Osteoblast (primary cell): Measurements from ENCODE around the gene SPATA46. TPM values are rescaled to one million over a fixed set of nuclear protein-coding genes. Genes with fewer than 3 reads are reported as not detected.
A peak's percentile ranks its signal among the peaks of the same experiment; 100 is the strongest.

ENCODE experiments used
- DNase-seq: peaks from one replicate; pipeline ENCODE4 v3.0.0; 2011; ENCODE audit warnings: low spot score, mixed read lengths; ENCODE audit not compliant: insufficient read length; ENCODE audit errors: missing footprints
- H2AFZ ChIP-seq: 2 replicates; pipeline ENCODE4 v1.6.0; 2011; ENCODE audit warnings: mild to moderate bottlenecking, low read length
- H3K27ac ChIP-seq: 2 replicates; pipeline ENCODE4 v1.5.1; 2011; ENCODE audit warnings: mild to moderate bottlenecking, low read depth, low read length, moderate library complexity
- H3K27me3 ChIP-seq: 2 replicates; pipeline ENCODE4 v1.6.0; 2012; ENCODE audit warnings: mild to moderate bottlenecking, control low read depth, inconsistent platforms, low read length, moderate library complexity; ENCODE audit not compliant: insufficient read depth
- H3K36me3 ChIP-seq: 2 replicates; pipeline ENCODE4 v1.5.1; 2011; ENCODE audit warnings: mild to moderate bottlenecking, low read length, control low read depth, moderate library complexity; ENCODE audit not compliant: insufficient read depth
- H3K4me1 ChIP-seq: 2 replicates; pipeline ENCODE4 v1.5.1; 2011; ENCODE audit warnings: mild to moderate bottlenecking, low read length, control low read depth, moderate library complexity; ENCODE audit not compliant: insufficient read depth
- H3K4me2 ChIP-seq: 2 replicates; pipeline ENCODE4 v1.6.0; 2011; ENCODE audit warnings: mild to moderate bottlenecking, low read length; ENCODE audit not compliant: insufficient read depth
- H3K4me3 ChIP-seq: fragments of 200-600 bp; sonication (generic); 3 replicates; pipeline ENCODE4 v1.5.1; 2012; ENCODE audit warnings: mild to moderate bottlenecking, low read length, inconsistent platforms; ENCODE audit not compliant: insufficient read depth
- H3K79me2 ChIP-seq: 2 replicates; pipeline ENCODE4 v1.6.0; 2012; ENCODE audit warnings: mild to moderate bottlenecking, low read length, control low read depth, inconsistent platforms; ENCODE audit not compliant: insufficient read depth
- H3K9me3 ChIP-seq: 2 replicates; pipeline ENCODE4 v1.5.1; 2011; ENCODE audit warnings: low read depth, low read length, control low read depth
- H4K20me1 ChIP-seq: 2 replicates; pipeline ENCODE4 v1.6.0; 2012; ENCODE audit warnings: mild to moderate bottlenecking, low read length, control low read depth; ENCODE audit not compliant: insufficient read depth
- CTCF ChIP-seq: IDR thresholded peaks from 2 replicates; pipeline ENCODE4 v1.5.1; 2011; ENCODE audit warnings: mild to moderate bottlenecking, low read depth, low read length, moderate library complexity; ENCODE audit errors: extremely low read depth
- total RNA-seq: library from RNA; depleted of rRNA; stranded (reverse); fragments of >200 nt; gene quantifications from 2 replicates; pipeline ENCODE4 v1.2.3, GENCODE V29; 2012

The SPATA46 gene
- total RNA-seq, 1 donor: not detected

- no peak overlapping the region for H3K4me2 ChIP-seq
- H4K20me1 ChIP-seq: no peaks in the 10 kb centered on the region
- no peaks in the 10 kb centered on the region for H3K36me3 ChIP-seq
- no peak overlapping the region for H3K4me3 ChIP-seq
- H3K4me1 ChIP-seq: no peaks in the 10 kb centered on the region
- no peak for TF ChIP-seq CTCF
- no peaks in the 10 kb centered on the region for H3K9me3 ChIP-seq
- no peaks in the 10 kb centered on the region for H3K79me2 ChIP-seq
- peak; percentile 35 for DNase-seq
- H3K27me3 ChIP-seq: peaks cover 25% of the 10 kb centered on the region
- H3K27ac ChIP-seq: no peak overlapping the region
- H2AFZ ChIP-seq: no peak overlapping the region
Observed at GRCh38 chr1:162365284-162366020, 11.2 kb downstream of the SPATA46 start.

GRCh38 chr1:162364498-162364897 lies 12.2 kb downstream of the SPATA46 start:
- no peak overlapping the region for H3K4me3 ChIP-seq
- no peaks in the 10 kb centered on the region for H3K4me1 ChIP-seq
- H3K9me3 ChIP-seq: no peaks in the 10 kb centered on the region
- H3K27ac ChIP-seq: no peak overlapping the region
- H4K20me1 ChIP-seq: no peaks in the 10 kb centered on the region
- peak; percentile 76 for DNase-seq
- H3K27me3 ChIP-seq: peaks cover 23% of the 10 kb centered on the region
- H3K79me2 ChIP-seq: no peaks in the 10 kb centered on the region
- TF ChIP-seq CTCF: no peak
- no peak overlapping the region for H3K4me2 ChIP-seq
- no peaks in the 10 kb centered on the region for H3K36me3 ChIP-seq
- H2AFZ ChIP-seq: no peak overlapping the region

- H3K9me3 ChIP-seq: no peaks in the 10 kb centered on the region
- no peak overlapping the region for H3K27ac ChIP-seq
- H2AFZ ChIP-seq: no peak overlapping the region
- TF ChIP-seq CTCF: no peak
- peaks cover 22% of the 10 kb centered on the region for H3K27me3 ChIP-seq
- H3K4me2 ChIP-seq: no peak overlapping the region
- no peak overlapping the region for H3K4me3 ChIP-seq
- no peaks in the 10 kb centered on the region for H4K20me1 ChIP-seq
- DNase-seq: no peak
- H3K4me1 ChIP-seq: no peaks in the 10 kb centered on the region
- no peaks in the 10 kb centered on the region for H3K79me2 ChIP-seq
- H3K36me3 ChIP-seq: no peaks in the 10 kb centered on the region
Observed at GRCh38 chr1:162363823-162364222, 12.8 kb downstream of the SPATA46 start.

- peak; percentile 60 for DNase-seq
- Histone ChIP-seq H3K4me3 (no peak overlapping the region), H3K27me3 (peaks cover 13% of the 10 kb centered on the region), H3K27ac (no peak overlapping the region), H3K4me1 (no peaks in the 10 kb centered on the region), H2AFZ (no peak overlapping the region), H3K9me3 (no peaks in the 10 kb centered on the region), H3K36me3 (no peaks in the 10 kb centered on the region), H4K20me1 (no peaks in the 10 kb centered on the region), H3K79me2 (no peaks in the 10 kb centered on the region), H3K4me2 (no peak overlapping the region)
- TF ChIP-seq CTCF: no peak
Observed at GRCh38 chr1:162361349-162361748, 15.3 kb downstream of the SPATA46 start.
